Stomach smooth muscle (tissue), 2 donors: ENCODE measurements around the gene NMT1.
A peak's percentile ranks its signal among the peaks of the same experiment; 100 is the strongest.

Experiments used
- H3K27ac ChIP-seq: one replicate; pipeline ENCODE4 v1.7.0; 2013; ENCODE audit warnings: mild to moderate bottlenecking, low read length, inconsistent platforms
- H3K27me3 ChIP-seq, 2 donors: one replicate each; pipeline ENCODE4 v1.7.0; 2013; ENCODE audit warnings: low read length in 2 of 2; ENCODE audit not compliant: insufficient read depth in 2 of 2, control insufficient read depth in 1 of 2
- H3K36me3 ChIP-seq, 2 donors: one replicate each; pipeline ENCODE4 v1.7.0; 2013; ENCODE audit warnings: low read length in 2 of 2; ENCODE audit not compliant: control insufficient read depth in 2 of 2, insufficient read depth in 2 of 2
- H3K4me1 ChIP-seq: one replicate; pipeline ENCODE4 v1.7.0; 2013; ENCODE audit warnings: low read length; ENCODE audit not compliant: control insufficient read depth, insufficient read depth
- H3K4me3 ChIP-seq, 2 donors: one replicate each; pipeline ENCODE4 v1.7.0; 2013; ENCODE audit warnings: low read length in 2 of 2
- H3K9ac ChIP-seq, 2 donors: one replicate each; pipeline ENCODE4 v1.7.0; 2013; ENCODE audit warnings: low read length in 2 of 2, mild to moderate bottlenecking in 1 of 2
- H3K9me3 ChIP-seq, 2 donors: one replicate each; pipeline ENCODE4 v1.7.0; 2013; ENCODE audit warnings: low read length in 2 of 2; ENCODE audit not compliant: control insufficient read depth in 2 of 2
- donor health status: healthy.
- donor health status: Pancreatic carcinoma.

Gene NMT1

GRCh38 chr17:45147581-45148182, 86.6 kb downstream of the NMT1 start:
- Histone ChIP-seq H3K4me3 (peak overlapping the region; percentile 82 to 98), H3K36me3 (no peaks in the 10 kb centered on the region), H3K4me1 (peaks cover 48% of the 10 kb centered on the region), H3K27ac (peak overlapping the region; percentile 99), H3K9ac (peak overlapping the region; percentile 99), H3K27me3 (no peaks in the 10 kb centered on the region), H3K9me3 (no peaks in the 10 kb centered on the region)

GRCh38 chr17:45148183-45149036, 87.3 kb downstream of the NMT1 start, which contains the start of gene HEXIM1:
HEXIM1 (plus strand) TSS chr17:45148475; CDS start chr17:45149191, 716 bp downstream.
- H3K27ac ChIP-seq: peak within 1 kb of the TSS; percentile 99
- H3K27me3 ChIP-seq: no peaks in the 10 kb centered on the region
- H3K36me3 ChIP-seq: no peaks in the 10 kb centered on the region
- H3K4me1 ChIP-seq: peaks cover 43% of the 10 kb centered on the region
- no peaks in the 10 kb centered on the region for H3K9me3 ChIP-seq
- H3K9ac ChIP-seq: peak within 1 kb of the TSS; percentile 99
- H3K4me3 ChIP-seq: peak within 1 kb of the TSS; percentile 82 to 98

- Histone ChIP-seq H3K4me1 (peaks cover 35% of the 10 kb centered on the region), H3K9ac (peak overlapping the region; percentile 95 to 98), H3K27ac (peak overlapping the region; percentile 99), H3K36me3 (no peaks in the 10 kb centered on the region), H3K27me3 (no peaks in the 10 kb centered on the region), H3K9me3 (no peaks in the 10 kb centered on the region), H3K4me3 (peak overlapping the region; percentile 80 to 98)
Measured at GRCh38 chr17:45149037-45149668, 88.0 kb downstream of the NMT1 start.

GRCh38 chr17:45149669-45150664, 88.8 kb downstream of the NMT1 start:
- Histone ChIP-seq H3K4me1 (peaks cover 27% of the 10 kb centered on the region), H3K27ac (peak overlapping the region; percentile 99), H3K9ac (peak overlapping the region; percentile 95 to 98), H3K27me3 (no peaks in the 10 kb centered on the region), H3K9me3 (no peaks in the 10 kb centered on the region), H3K4me3 (peak overlapping the region; percentile 80 to 98), H3K36me3 (no peaks in the 10 kb centered on the region)

GRCh38 chr17:45150911-45151809, 90.0 kb downstream of the NMT1 start:
- no peaks in the 10 kb centered on the region for H3K36me3 ChIP-seq
- peak overlapping the region; percentile 62 to 98 for H3K4me3 ChIP-seq
- H3K4me1 ChIP-seq: peaks cover 24% of the 10 kb centered on the region
- H3K27ac ChIP-seq: peak overlapping the region; percentile 25
- no peaks in the 10 kb centered on the region for H3K27me3 ChIP-seq
- H3K9ac ChIP-seq: peak overlapping the region; percentile 13 to 95
- H3K9me3 ChIP-seq: no peaks in the 10 kb centered on the region

- no peak overlapping the region for H3K27ac ChIP-seq
Measured at GRCh38 chr17:45155029-45155428, 93.9 kb downstream of the NMT1 start.

GRCh38 chr17:45155483-45155882, 94.4 kb downstream of the NMT1 start:
- Histone ChIP-seq H3K27me3 (no peaks in the 10 kb centered on the region), H3K27ac (no peak overlapping the region), H3K4me3 (no peak overlapping the region), H3K9ac (peak overlapping the region in 1 of 2 donors; percentile 21), H3K9me3 (no peaks in the 10 kb centered on the region), H3K36me3 (no peaks in the 10 kb centered on the region), H3K4me1 (peaks cover 28% of the 10 kb centered on the region)

More at GRCh38 chr17:45155029-45155428, 93.9 kb downstream of the NMT1 start:
- peaks cover 28% of the 10 kb centered on the region for H3K4me1 ChIP-seq
- H3K4me3 ChIP-seq: no peak overlapping the region
- H3K36me3 ChIP-seq: no peaks in the 10 kb centered on the region
- H3K27me3 ChIP-seq: no peaks in the 10 kb centered on the region
- no peak overlapping the region for H3K9ac ChIP-seq
- H3K9me3 ChIP-seq: no peaks in the 10 kb centered on the region

GRCh38 chr17:45156242-45156641, 95.1 kb downstream of the NMT1 start:
- H3K27me3 ChIP-seq: no peaks in the 10 kb centered on the region
- H3K4me3 ChIP-seq: no peak overlapping the region
- H3K9ac ChIP-seq: no peak overlapping the region
- no peak overlapping the region for H3K27ac ChIP-seq
- no peaks in the 10 kb centered on the region for H3K36me3 ChIP-seq
- H3K4me1 ChIP-seq: peaks cover 25% of the 10 kb centered on the region
- H3K9me3 ChIP-seq: no peaks in the 10 kb centered on the region
